Neural crest cell (in vitro differentiated cells): ENCODE measurements around the gene NME3. TPM values are rescaled to one million over a fixed set of nuclear protein-coding genes. Genes with fewer than 3 reads are reported as not detected.

ENCODE experiments used
- DNase-seq: peaks from one replicate; pipeline ENCODE4 v3.0.0; 2021; ENCODE audit warnings: low read depth, mixed read lengths, low spot score
- H3K27ac Mint-ChIP-seq: one replicate; pipeline ENCODE4 v1.8.0; 2021; ENCODE audit warnings: mild to moderate bottlenecking, mixed read lengths; ENCODE audit not compliant: unreplicated experiment
- H3K27me3 Mint-ChIP-seq: 2 replicates; pipeline ENCODE4 v1.8.0; 2021; ENCODE audit warnings: low read depth, mild to moderate bottlenecking, mixed read lengths
- H3K36me3 Mint-ChIP-seq: 2 replicates; pipeline ENCODE4 v1.8.0; 2021; ENCODE audit warnings: low read depth, mild to moderate bottlenecking, mixed read lengths
- H3K4me1 Mint-ChIP-seq: 2 replicates; pipeline ENCODE4 v1.8.0; 2021; ENCODE audit warnings: mixed read lengths
- H3K4me3 Mint-ChIP-seq: one replicate; pipeline ENCODE4 v1.8.0; 2021; ENCODE audit warnings: mild to moderate bottlenecking, mixed read lengths
- H3K9me3 Mint-ChIP-seq: 2 replicates; pipeline ENCODE4 v1.8.0; 2021; ENCODE audit warnings: mixed read lengths
- total RNA-seq: library from RNA; stranded (reverse); gene quantifications from 2 replicates; pipeline ENCODE4 v1.2.1, GENCODE V29; 2021
- TF ChIP-seq, protein P1 (sequence below): fragments of 200-600 bp; sonication (generic); conservative IDR thresholded peaks from 2 replicates; pipeline ENCODE4 v1.5.0; 2021; ENCODE audit warnings: antibody characterized with exemption, mild to moderate bottlenecking

The NME3 gene
- total RNA-seq, 1 donor from 2014 or later, result 35.0 TPM

DNA sequence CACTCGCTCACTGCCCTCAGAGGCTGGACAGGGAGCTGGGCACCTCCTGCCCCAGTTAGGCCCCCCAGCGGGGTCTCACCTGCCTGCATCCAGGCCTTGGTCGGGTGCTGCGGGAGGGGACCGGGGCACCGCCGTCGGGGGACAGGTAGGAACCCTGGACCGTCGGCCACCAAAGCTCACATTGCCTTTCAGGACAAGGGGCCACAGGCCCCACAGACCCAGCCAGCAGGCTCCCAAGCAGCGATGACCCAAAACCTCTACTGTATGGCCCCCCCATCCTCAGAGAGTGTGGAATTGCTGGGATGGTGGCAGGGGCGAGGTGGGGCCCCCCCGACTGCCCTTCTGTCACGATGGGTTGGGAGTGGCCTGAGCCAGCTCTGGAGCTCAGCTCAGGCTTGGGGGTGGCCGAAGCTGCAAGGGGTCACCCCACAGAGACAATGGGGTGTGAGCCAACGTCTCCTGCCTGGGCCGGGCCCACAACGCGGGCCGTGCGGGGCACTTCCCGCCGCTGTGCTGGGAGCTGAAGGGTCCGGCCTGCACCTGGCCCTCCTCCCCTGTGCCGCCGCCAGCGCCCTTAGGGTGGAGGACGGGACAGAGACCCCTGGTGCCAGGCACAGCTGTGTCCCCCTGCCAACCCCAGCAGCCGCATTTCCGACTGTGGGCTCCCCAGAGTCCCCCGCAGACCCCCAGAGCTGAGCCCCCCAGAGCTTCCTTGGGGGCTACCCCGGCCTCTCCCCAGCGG, 21.7 kb upstream of the NME3 start:
- Mint-ChIP-seq H3K27me3 (no peaks in the 10 kb centered on the region), H3K9me3 (no peaks in the 10 kb centered on the region), H3K27ac (no peak overlapping the region), H3K36me3 (peaks cover 5% of the 10 kb centered on the region), H3K4me3 (no peak overlapping the region), H3K4me1 (no peaks in the 10 kb centered on the region)
- TF ChIP-seq, protein P1, sequence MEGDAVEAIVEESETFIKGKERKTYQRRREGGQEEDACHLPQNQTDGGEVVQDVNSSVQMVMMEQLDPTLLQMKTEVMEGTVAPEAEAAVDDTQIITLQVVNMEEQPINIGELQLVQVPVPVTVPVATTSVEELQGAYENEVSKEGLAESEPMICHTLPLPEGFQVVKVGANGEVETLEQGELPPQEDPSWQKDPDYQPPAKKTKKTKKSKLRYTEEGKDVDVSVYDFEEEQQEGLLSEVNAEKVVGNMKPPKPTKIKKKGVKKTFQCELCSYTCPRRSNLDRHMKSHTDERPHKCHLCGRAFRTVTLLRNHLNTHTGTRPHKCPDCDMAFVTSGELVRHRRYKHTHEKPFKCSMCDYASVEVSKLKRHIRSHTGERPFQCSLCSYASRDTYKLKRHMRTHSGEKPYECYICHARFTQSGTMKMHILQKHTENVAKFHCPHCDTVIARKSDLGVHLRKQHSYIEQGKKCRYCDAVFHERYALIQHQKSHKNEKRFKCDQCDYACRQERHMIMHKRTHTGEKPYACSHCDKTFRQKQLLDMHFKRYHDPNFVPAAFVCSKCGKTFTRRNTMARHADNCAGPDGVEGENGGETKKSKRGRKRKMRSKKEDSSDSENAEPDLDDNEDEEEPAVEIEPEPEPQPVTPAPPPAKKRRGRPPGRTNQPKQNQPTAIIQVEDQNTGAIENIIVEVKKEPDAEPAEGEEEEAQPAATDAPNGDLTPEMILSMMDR, result no peak
- DNase-seq, result no peak

DNA sequence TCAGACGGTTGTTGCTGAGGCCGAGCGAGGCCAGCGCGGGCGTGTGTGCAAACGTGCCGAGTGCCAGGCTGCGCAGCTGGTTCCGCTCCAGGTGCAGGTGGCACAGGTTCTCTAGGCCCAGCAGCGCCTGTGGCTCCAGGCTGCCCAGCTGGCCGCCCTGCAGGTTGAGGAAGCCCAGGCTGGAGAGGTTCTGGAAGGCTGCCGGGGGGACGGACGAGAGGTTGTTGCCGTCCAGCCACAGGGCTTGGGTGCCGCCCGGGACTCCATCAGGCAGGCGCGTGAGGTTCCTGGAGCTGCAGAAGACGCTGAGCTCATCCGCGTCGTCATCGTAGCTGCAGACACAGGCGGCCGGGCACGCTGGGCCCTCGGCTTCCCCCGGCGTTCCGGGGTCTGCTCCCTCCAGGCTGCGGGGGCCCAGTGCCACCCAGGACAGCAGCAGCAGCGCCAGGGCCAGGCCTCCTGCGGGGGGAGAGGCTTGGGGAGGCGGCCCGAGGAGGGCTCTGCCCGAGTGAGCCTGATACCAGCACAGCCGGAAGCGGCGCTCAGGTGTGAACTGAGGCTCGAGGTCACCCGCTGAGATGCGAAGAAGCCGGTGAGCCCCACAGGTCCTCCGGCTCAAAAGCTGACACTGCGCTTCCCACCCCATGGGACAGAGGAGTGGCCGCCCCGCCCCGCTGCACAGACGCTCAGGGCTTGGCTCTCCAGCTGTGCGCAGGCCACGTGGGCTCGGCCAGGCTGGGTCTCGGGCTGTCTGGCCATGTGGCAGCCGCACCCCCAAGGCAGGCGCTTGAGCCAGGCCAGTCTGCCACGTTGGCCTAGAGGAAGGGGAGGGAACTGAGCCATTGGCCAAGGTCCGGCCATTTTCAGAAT, 20.8 kb upstream of the NME3 start:
- H3K27ac Mint-ChIP-seq, result no peak overlapping the region
- H3K36me3 Mint-ChIP-seq, result peaks cover 4% of the 10 kb centered on the region
- DNase-seq, result no peak
- TF ChIP-seq, protein P1, result no peak
- no peaks in the 10 kb centered on the region for H3K9me3 Mint-ChIP-seq
- no peak overlapping the region for H3K4me3 Mint-ChIP-seq
- no peaks in the 10 kb centered on the region for H3K27me3 Mint-ChIP-seq
- no peaks in the 10 kb centered on the region for H3K4me1 Mint-ChIP-seq

DNA sequence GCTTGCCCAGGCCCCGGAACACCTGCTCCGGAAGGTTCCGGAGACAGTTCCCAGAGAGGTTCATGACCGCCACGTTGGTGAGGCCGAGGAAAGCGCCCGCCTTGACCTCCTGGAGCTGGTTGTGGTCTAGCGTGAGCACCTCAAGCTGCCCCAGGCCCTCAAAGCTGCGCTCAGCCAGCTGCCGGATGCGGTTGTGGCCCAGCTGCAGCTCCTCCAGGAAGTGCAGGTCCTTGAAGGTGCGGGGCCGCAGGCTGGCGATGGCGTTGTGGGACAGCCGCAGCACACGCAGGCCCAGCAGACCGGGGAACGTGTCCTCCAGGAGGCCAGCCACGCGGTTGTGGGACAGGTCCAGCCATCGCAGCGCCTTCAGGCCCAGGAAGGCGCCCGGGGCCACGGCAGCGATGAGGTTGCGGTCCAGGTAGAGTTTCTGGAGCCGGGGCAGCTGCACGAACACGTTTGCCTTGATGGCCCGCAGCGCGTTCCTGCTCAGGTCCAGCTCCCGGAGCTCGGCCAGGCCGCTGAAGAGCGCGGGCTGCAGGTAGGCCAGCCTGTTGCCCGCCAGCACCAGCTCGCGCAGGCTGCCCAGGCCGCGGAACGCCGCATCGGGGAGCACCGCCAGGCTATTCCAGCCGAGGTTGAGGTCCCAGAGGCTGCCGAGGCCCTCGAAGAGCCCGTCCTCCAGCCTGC, 20.1 kb upstream of the NME3 start:
- H3K27me3 Mint-ChIP-seq, result no peaks in the 10 kb centered on the region
- no peaks in the 10 kb centered on the region for H3K9me3 Mint-ChIP-seq
- no peaks in the 10 kb centered on the region for H3K36me3 Mint-ChIP-seq
- TF ChIP-seq, protein P1, result no peak
- no peak for DNase-seq
- no peak overlapping the region for H3K4me3 Mint-ChIP-seq
- no peak overlapping the region for H3K27ac Mint-ChIP-seq
- H3K4me1 Mint-ChIP-seq, result no peaks in the 10 kb centered on the region

DNA sequence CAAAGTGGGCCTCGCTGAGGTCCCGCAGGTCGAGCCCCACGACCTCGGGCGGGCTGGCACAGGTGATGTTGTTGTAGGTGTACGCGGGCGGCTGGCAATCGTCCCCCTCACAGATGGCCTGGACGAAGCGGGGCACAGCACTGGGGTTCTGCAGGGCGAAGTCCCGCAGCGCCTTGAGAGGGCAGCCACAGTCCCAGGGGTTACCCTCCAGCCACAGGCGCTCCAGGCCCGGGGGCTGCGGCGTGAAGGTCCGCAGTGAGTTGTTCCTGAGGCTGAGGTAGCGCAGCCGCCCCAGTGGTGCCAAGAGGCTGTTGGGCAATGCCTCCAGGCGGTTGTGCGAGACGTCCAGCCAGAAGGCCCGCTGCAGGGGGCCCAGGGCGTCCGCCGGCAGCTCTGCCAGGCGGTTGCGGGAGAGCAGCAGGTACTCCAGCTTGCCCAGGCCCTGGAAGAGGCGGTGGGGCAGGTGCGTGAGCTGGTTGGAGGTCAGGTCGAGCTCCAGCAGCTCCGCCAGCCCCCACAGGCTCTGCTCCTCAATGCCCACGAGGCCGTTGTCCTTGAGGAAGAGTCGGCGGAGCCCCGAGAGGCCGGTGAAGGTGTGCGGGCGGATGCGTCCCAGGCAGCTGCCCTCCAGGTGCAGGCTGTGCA, 19.4 kb upstream of the NME3 start:
- H3K4me1 Mint-ChIP-seq, result no peaks in the 10 kb centered on the region
- H3K27ac Mint-ChIP-seq, result no peak overlapping the region
- H3K36me3 Mint-ChIP-seq, result no peaks in the 10 kb centered on the region
- H3K9me3 Mint-ChIP-seq, result no peaks in the 10 kb centered on the region
- H3K4me3 Mint-ChIP-seq, result no peak overlapping the region
- no peak for DNase-seq
- H3K27me3 Mint-ChIP-seq, result no peaks in the 10 kb centered on the region
- TF ChIP-seq, protein P1, result no peak

DNA sequence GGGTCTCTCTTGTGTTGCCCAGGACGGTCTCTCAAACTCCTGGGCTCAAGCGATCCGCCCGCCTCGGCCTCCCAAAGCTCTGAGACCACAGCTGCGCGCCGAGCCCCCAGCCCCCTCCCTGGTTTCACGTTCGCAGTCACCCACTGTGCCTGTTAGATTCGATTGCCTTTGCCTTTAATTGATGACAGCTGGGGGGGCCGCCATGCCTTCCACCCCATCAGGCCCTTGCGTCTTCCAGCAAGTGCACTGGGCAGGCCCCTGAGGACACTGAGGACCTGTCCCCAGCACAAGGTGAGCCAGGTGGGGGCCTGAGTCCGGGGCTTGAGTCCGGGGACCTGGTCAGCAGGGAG, 18.9 kb upstream of the NME3 start:
- no peak overlapping the region for H3K27ac Mint-ChIP-seq
- H3K27me3 Mint-ChIP-seq, result no peaks in the 10 kb centered on the region
- H3K9me3 Mint-ChIP-seq, result no peaks in the 10 kb centered on the region
- H3K4me1 Mint-ChIP-seq, result no peaks in the 10 kb centered on the region
- TF ChIP-seq, protein P1, result no peak
- no peaks in the 10 kb centered on the region for H3K36me3 Mint-ChIP-seq
- H3K4me3 Mint-ChIP-seq, result no peak overlapping the region
- no peak for DNase-seq
